Kidney epithelial cell (primary cell): ENCODE data around the gene TBP. TPM values are rescaled to one million over a fixed set of nuclear protein-coding genes. Genes with fewer than 3 reads are reported as not detected.
"Not testable (repeated sequence)": the region's sequence is repeated elsewhere in the genome, so short reads cannot be mapped to it uniquely, and the experiment has no call there.

Experiments
- DNase-seq: peaks from one replicate; pipeline ENCODE4 v3.0.0-alpha.2; 2010; ENCODE audit warnings: low read depth
- H3K27me3 ChIP-seq: 2 replicates; pipeline ENCODE4 v1.6.0; 2011; ENCODE audit warnings: low read length; ENCODE audit not compliant: control insufficient read depth, insufficient read depth
- H3K36me3 ChIP-seq: 2 replicates; pipeline ENCODE4 v1.5.1; 2011; ENCODE audit warnings: low read length; ENCODE audit not compliant: control insufficient read depth, insufficient read depth
- H3K4me3 ChIP-seq: 2 replicates; pipeline ENCODE4 v1.5.1; 2011; ENCODE audit warnings: low read depth, mild to moderate bottlenecking, control low read depth, low read length
- CTCF ChIP-seq: IDR thresholded peaks from 2 replicates; pipeline ENCODE4 v1.5.1; 2011; ENCODE audit warnings: mild to moderate bottlenecking, moderate library complexity, low read length, control low read depth, inconsistent platforms; ENCODE audit not compliant: insufficient read depth, poor library complexity, severe bottlenecking
- total RNA-seq: library from RNA; depleted of rRNA; stranded (reverse); fragments of >200 nt; gene quantifications from 2 replicates; pipeline ENCODE4 v1.2.3, GENCODE V29; 2015

Gene TBP
- total RNA-seq = 20.5 and 21.7 TPM in 2 replicates

- TF ChIP-seq CTCF = no peak
- Histone ChIP-seq H3K27me3 (no peaks in the 10 kb centered on the region), H3K4me3 (peak within 1 kb of the TSS; percentile 100), H3K36me3 (no peaks in the 10 kb centered on the region)
- DNase-seq = peak; percentile 98
These were observed at the start of gene TBP for GRCh38 chr6:170554013-170554795. TSS of gene TBP (plus strand) at chr6:170554369. CDS start at chr6:170557030, 2,661 bp downstream.

GRCh38 chr6:170504479-170504878, 49.7 kb upstream of the TBP start:
- Histone ChIP-seq H3K27me3 (peaks cover 4% of the 10 kb centered on the region), H3K4me3 (no peak overlapping the region), H3K36me3 (no peaks in the 10 kb centered on the region)
- no peak for TF ChIP-seq CTCF
- DNase-seq = no peak

- Histone ChIP-seq H3K4me3 (no peak overlapping the region), H3K36me3 (no peaks in the 10 kb centered on the region), H3K27me3 (peaks cover 4% of the 10 kb centered on the region)
- TF ChIP-seq CTCF = no peak
- no peak for DNase-seq
These were observed 48.9 kb upstream of the TBP start for GRCh38 chr6:170505306-170505705.

- TF ChIP-seq CTCF = no peak
- H3K4me3 ChIP-seq = no peak overlapping the region
- peaks cover 4% of the 10 kb centered on the region for H3K27me3 ChIP-seq
- no peak for DNase-seq
- no peaks in the 10 kb centered on the region for H3K36me3 ChIP-seq
These were observed 47.7 kb upstream of the TBP start for GRCh38 chr6:170506446-170506845.

GRCh38 chr6:170507728-170508127, 46.4 kb upstream of the TBP start:
- H3K27me3 ChIP-seq, H3K36me3 ChIP-seq, H3K4me3 ChIP-seq, DNase-seq: not testable (repeated sequence)

GRCh38 chr6:170508275-170508674, 45.9 kb upstream of the TBP start:
- DNase-seq, H3K4me3 ChIP-seq, H3K27me3 ChIP-seq, H3K36me3 ChIP-seq: not testable (repeated sequence)

- not testable (repeated sequence) for H3K27me3 ChIP-seq, H3K36me3 ChIP-seq
These were observed 45.1 kb upstream of the TBP start for GRCh38 chr6:170508892-170509722.

More at GRCh38 chr6:170508892-170509722, 45.1 kb upstream of the TBP start:
- not testable (repeated sequence) for H3K4me3 ChIP-seq, DNase-seq
